K562 (cell line): ENCODE measurements around the gene ANO10. TPM values are rescaled to one million over a fixed set of nuclear protein-coding genes. Genes with fewer than 3 reads are reported as not detected.

Source experiments
- ATAC-seq: fragments of 200-7000 bp; cut with Tn5 transposase; 3 replicates; pipeline ENCODE4 v1.9.1; 2020; ENCODE audit warnings: moderate library complexity
- BruUV-seq: library from RNA; stranded (reverse); fragments of 400-500 nt; replicated peaks from 2 replicates; lab custom pipeline; 2021; lab: Mats Ljungman, UMichigan
- CTCF ChIA-PET: fragments of 300-600 bp; formaldehyde crosslinking; extraction: SDS; loops from one replicate; lab custom pipeline; 2021; ENCODE audit warnings: low intra/inter-chr PET ratio; lab: Yijun Ruan, JAX
- POLR2A ChIA-PET: fragments of 300-600, 350-650 bp; sonication (Branson Sonifier 250); formaldehyde crosslinking; extraction: SDS; loops from one replicate; lab custom pipeline; 2021; ENCODE audit warnings: antibody characterized with exemption, inconsistent platforms; lab: Yijun Ruan, JAX
- DNase-seq, 4 experiments: peaks; one replicate each; pipeline versions ENCODE4 v3.0.0 to v3.0.0-alpha.2; 2011 to 2018; ENCODE audit warnings: low spot score in 3 of 4, mixed read lengths in 3 of 4; ENCODE audit errors: extremely low read depth in 1 of 4
- FAIRE-seq: peaks from 2 replicates; lab custom pipeline; 2011; peaks lifted over from hg19 to GRCh38; lab: Jason Lieb, UNC
- H2AFZ ChIP-seq: 2 replicates; pipeline ENCODE4 v1.6.0; 2011; ENCODE audit warnings: low read depth, low read length, control low read depth, inconsistent platforms
- H3K27ac ChIP-seq: fragments of 200-600 bp; 3 replicates; pipeline ENCODE4 v1.8.0; 2011; ENCODE audit warnings: low read depth, mild to moderate bottlenecking, control low read depth, inconsistent platforms, low read length, moderate library complexity, mixed read lengths; ENCODE audit errors: extremely low read depth
- H3K27me3 ChIP-seq, 2 experiments: fragments of 300-600 bp in 1 of 2; 2 replicates in 1 of 2; 3 replicates in 1 of 2; pipeline versions ENCODE4 v1.6.0 to v1.8.0; 2011; ENCODE audit warnings: inconsistent platforms in 2 of 2, low read length in 2 of 2, mild to moderate bottlenecking in 1 of 2, mixed read lengths in 1 of 2, moderate library complexity in 1 of 2; ENCODE audit not compliant: control insufficient read depth in 2 of 2, insufficient read depth in 2 of 2
- H3K36me3 ChIP-seq: fragments of 300-600 bp; 3 replicates; pipeline ENCODE4 v1.8.0; 2011; ENCODE audit warnings: mild to moderate bottlenecking, low read length, inconsistent platforms; ENCODE audit not compliant: control insufficient read depth, insufficient read depth
- H3K4me1 ChIP-seq, 2 experiments: fragments of 200-600 bp in 1 of 2; replicated peaks in 1 of 2; 2 replicates in 1 of 2; 3 replicates in 1 of 2; pipeline versions ENCODE4 v1.5.1 to v1.8.0; 2011; ENCODE audit warnings: inconsistent platforms in 2 of 2, low read length in 2 of 2, mild to moderate bottlenecking in 1 of 2, mixed read lengths in 1 of 2, moderate library complexity in 1 of 2; ENCODE audit not compliant: control insufficient read depth in 2 of 2, insufficient read depth in 2 of 2
- H3K4me2 ChIP-seq: 2 replicates; pipeline ENCODE4 v1.6.1; 2011; ENCODE audit warnings: low read length, control low read depth, inconsistent platforms, mixed read lengths; ENCODE audit not compliant: insufficient read depth
- H3K4me3 ChIP-seq: fragments of 200-600 bp; sonication (generic), shearing (Covaris generic); 2 replicates; pipeline ENCODE4 v1.5.1; 2016; ENCODE audit warnings: control low read depth, inconsistent platforms
- H3K79me2 ChIP-seq: fragments of 200-600 bp; 3 replicates; pipeline ENCODE4 v1.8.0; 2011; ENCODE audit warnings: low read length, inconsistent platforms; ENCODE audit not compliant: control insufficient read depth, insufficient read depth
- H3K9ac ChIP-seq, 2 experiments: 2 replicates each; pipeline versions ENCODE4 v1.6.0 to v1.6.1; 2011; ENCODE audit warnings: low read depth in 2 of 2, low read length in 2 of 2, control low read depth in 1 of 2, inconsistent platforms in 1 of 2, mild to moderate bottlenecking in 1 of 2, mixed read lengths in 1 of 2; ENCODE audit not compliant: insufficient read depth in 1 of 2
- H3K9me1 ChIP-seq: one replicate; pipeline ENCODE4 v1.6.0; 2011; ENCODE audit warnings: inconsistent platforms, mild to moderate bottlenecking, low read length, moderate library complexity; ENCODE audit not compliant: control insufficient read depth, insufficient read depth
- H3K9me3 ChIP-seq: replicated peaks from 2 replicates; pipeline ENCODE4 v1.5.1; 2011; ENCODE audit warnings: low read depth, low read length, inconsistent platforms; ENCODE audit not compliant: control insufficient read depth, insufficient read depth
- H4K20me1 ChIP-seq: replicated peaks from 2 replicates; pipeline ENCODE4 v1.6.1; 2011; ENCODE audit warnings: low read length, inconsistent platforms, mixed read lengths; ENCODE audit not compliant: control insufficient read depth, insufficient read depth
- ARID4B ChIP-seq: sonication (generic); formaldehyde crosslinking; IDR thresholded peaks from 2 replicates; pipeline ENCODE4 v1.8.0; 2022; ENCODE audit warnings: mild to moderate bottlenecking, missing genetic modification reagents
- ATF7 ChIP-seq: fragments of 450-650 bp; IDR thresholded peaks from 2 replicates; pipeline ENCODE4 v1.7.1; 2014; ENCODE audit warnings: mild to moderate bottlenecking, moderate library complexity
- HDGF ChIP-seq: fragments of 450-650 bp; IDR thresholded peaks from 2 replicates; pipeline ENCODE4 v1.6.1; 2016
- KDM4B ChIP-seq, 2 experiments: fragments of 450-650 bp in 1 of 2; sonication (generic) in 1 of 2; IDR thresholded peaks; 2 replicates each; pipeline ENCODE4 v1.6.1; 2016 to 2017; ENCODE audit warnings: borderline replicate concordance in 2 of 2, antibody characterized with exemption in 1 of 2, low read depth in 1 of 2, mild to moderate bottlenecking in 1 of 2
- NFE2 ChIP-seq: IDR thresholded peaks from 2 replicates; pipeline ENCODE4 v1.6.1; 2014; ENCODE audit warnings: antibody characterized with exemption, low read depth
- SRSF7 ChIP-seq: fragments of 200-400 bp; formaldehyde crosslinking; optimal IDR thresholded peaks from 2 replicates; pipeline ENCODE3; 2017; ENCODE audit warnings: mild to moderate bottlenecking, low read depth, low read length
- ZBTB11 ChIP-seq, 3 experiments: fragments of 200-800 bp in 1 of 3; fragments of 250-450 bp in 1 of 3; fragments of 450-650 bp in 1 of 3; sonication (Bioruptor Pico) in 1 of 3; sonication (Bioruptor generic) in 1 of 3; formaldehyde crosslinking in 1 of 3; IDR thresholded peaks; 2 replicates each; pipeline versions ENCODE4 v1.6.1 to v1.8.0; 2016 to 2022; ENCODE audit warnings: mild to moderate bottlenecking in 2 of 3, missing genetic modification characterization in 2 of 3, missing compliant biosample characterization in 1 of 3, moderate library complexity in 1 of 3
- WGBS: fragments of 100-300 bp; shearing (Covaris generic); methylation state at CpG from one replicate; pipeline ENCODE4 v1.1.6; 2016; ENCODE audit warnings: low coverage, mixed read lengths; ENCODE audit not compliant: insufficient coverage; ENCODE audit errors: missing lambda C conversion rate; 5-methylcytosine and 5-hydroxymethylcytosine counted together
- in situ Hi-C: fragments of 300-500 bp; cut with MboI; formaldehyde crosslinking; loops from 4 replicates; pipeline ENCODE4 v1.15.0; 2018; ENCODE audit warnings: inconsistent platforms, mixed read lengths
- intact Hi-C: fragments of 100-400 bp; cut with micrococcal nuclease; formaldehyde crosslinking; loops from 2 replicates; pipeline ENCODE4 v1.14.2; 2022
- polyA plus RNA-seq, 8 experiments: library from polyadenylated mRNA; depleted of rRNA in 4 of 8; stranded (reverse) in 5 of 8; unstranded in 3 of 8; fragments of >200 nt; fragmentation: Nextera tagmentation in 2 of 8; fragmentation: Illumina TruSeq in 1 of 8; extraction: Ambion mirVana in 2 of 8; extraction: Trizol in 1 of 8; gene quantifications; 2 replicates each; pipeline versions ENCODE4 v1.2.1 to v1.2.3, GENCODE V29; 2011 to 2014; ENCODE audit warnings: inconsistent platforms in 1 of 8, missing spikeins in 1 of 8
- total RNA-seq, 7 experiments: library from RNA; depleted of rRNA in 6 of 7; stranded (reverse); fragments of >200 nt in 6 of 7; fragmentation: Illumina TruSeq in 2 of 7; extraction: Trizol in 2 of 7; gene quantifications; 2 replicates each; pipeline versions ENCODE4 v1.2.1 to v1.2.3, GENCODE V29; 2011 to 2021; ENCODE audit warnings: low replicate concordance in 1 of 7
- TF ChIP-seq, protein P1 (sequence below): fragments of 450-650 bp; IDR thresholded peaks from 2 replicates; pipeline ENCODE4 v1.6.1; 2016
- TF ChIP-seq, protein P2 (sequence below), 2 experiments: IDR thresholded peaks; 2 replicates each; pipeline ENCODE4 v1.6.1; 2011; ENCODE audit warnings: borderline replicate concordance in 1 of 2, control low read depth in 1 of 2, low read depth in 1 of 2, low read length in 1 of 2, mild to moderate bottlenecking in 1 of 2, mixed read lengths in 1 of 2, moderate library complexity in 1 of 2; ENCODE audit not compliant: insufficient read depth in 1 of 2, insufficient read length in 1 of 2, poor library complexity in 1 of 2, severe bottlenecking in 1 of 2; ENCODE audit errors: extremely low read depth in 1 of 2

Gene ANO10
- total and polyA plus RNA-seq, 9 of the 15 experiments (the other 6 are each of a cell fraction or from before 2014, with no cell fraction given), result 6.4 to 46.0 (median 32.3) TPM

DNA sequence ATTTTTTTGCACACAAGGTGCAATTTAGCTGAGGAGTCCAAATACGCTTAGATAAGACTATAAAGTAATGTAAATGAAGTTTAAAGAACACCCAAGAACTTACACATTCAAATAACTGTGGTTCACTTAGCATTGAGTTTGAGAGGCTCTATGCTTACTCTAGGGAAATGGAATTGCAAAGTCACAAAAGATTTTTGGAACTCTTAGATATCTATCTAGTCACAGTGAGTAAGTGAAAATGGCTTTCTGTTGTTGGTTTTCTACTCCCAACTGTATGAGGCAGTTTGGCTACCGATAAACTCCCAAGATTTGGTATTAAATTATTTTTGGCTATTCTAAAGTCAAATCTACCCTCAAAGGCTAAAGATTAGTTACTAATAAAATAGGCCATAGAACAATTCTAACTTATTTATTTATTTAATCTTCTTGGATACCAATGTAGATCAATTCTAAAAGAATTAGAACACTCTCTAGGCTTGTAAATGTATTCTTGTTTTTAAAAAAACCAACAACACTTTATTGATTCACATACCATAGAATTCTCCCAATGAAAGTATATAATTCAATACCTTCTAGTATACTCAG lies 170.0 kb downstream of the ANO10 start:
- Histone ChIP-seq H3K27me3 (no peaks in the 10 kb centered on the region), H3K9me3 (no peaks in the 10 kb centered on the region), H3K36me3 (no peaks in the 10 kb centered on the region), H3K4me2 (no peak overlapping the region), H2AFZ (no peak overlapping the region), H3K79me2 (no peaks in the 10 kb centered on the region), H3K27ac (peak overlapping the region; percentile 33; the same call in 1 of the 3 replicates), H3K9ac (no peak overlapping the region), H3K4me3 (no peak overlapping the region), H4K20me1 (no peaks in the 10 kb centered on the region), H3K4me1 (peaks cover 11 to 29% of the 10 kb centered on the region in 2 experiments; a peak in 4 of 5 replicates), H3K9me1 (no peaks in the 10 kb centered on the region)
- ChIA-PET CTCF (no interaction called here), POLR2A (no interaction called here)
- ATAC-seq (peak; percentile 85), FAIRE-seq (no peak), DNase-seq (peak in 2 of 4 experiments; percentile 16 to 21)
- intact Hi-C loops, result no loop called here
- WGBS, result 35% methylated on average over 2 of the region's 2 CpGs
- BruUV-seq, result no TSS peak
- in situ Hi-C loops, result no loop called here
- TF ChIP-seq HDGF (no peak), SRSF7 (no peak), ATF7 (no peak), ZBTB11 (CRISPR knock-in tag; IDR thresholded peaks at IDR 0.05) (peak in 1 of 3 experiments; percentile 60; a peak in 1 of 6 replicates), KDM4B (IDR thresholded peaks at IDR 0.05; ENCODE audit: borderline replicate concordance in 2 of 2, low read depth in 1 of 2) (no peak), ARID4B (CRISPR knock-in tag) (no peak), NFE2 (peak; percentile 87)
- TF ChIP-seq, protein P1, sequence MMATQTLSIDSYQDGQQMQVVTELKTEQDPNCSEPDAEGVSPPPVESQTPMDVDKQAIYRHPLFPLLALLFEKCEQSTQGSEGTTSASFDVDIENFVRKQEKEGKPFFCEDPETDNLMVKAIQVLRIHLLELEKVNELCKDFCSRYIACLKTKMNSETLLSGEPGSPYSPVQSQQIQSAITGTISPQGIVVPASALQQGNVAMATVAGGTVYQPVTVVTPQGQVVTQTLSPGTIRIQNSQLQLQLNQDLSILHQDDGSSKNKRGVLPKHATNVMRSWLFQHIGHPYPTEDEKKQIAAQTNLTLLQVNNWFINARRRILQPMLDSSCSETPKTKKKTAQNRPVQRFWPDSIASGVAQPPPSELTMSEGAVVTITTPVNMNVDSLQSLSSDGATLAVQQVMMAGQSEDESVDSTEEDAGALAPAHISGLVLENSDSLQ, result no peak
- TF ChIP-seq, protein P2, sequence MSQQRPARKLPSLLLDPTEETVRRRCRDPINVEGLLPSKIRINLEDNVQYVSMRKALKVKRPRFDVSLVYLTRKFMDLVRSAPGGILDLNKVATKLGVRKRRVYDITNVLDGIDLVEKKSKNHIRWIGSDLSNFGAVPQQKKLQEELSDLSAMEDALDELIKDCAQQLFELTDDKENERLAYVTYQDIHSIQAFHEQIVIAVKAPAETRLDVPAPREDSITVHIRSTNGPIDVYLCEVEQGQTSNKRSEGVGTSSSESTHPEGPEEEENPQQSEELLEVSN (IDR thresholded peaks at IDR 0.05; ENCODE audit: borderline replicate concordance in 1 of 2, extremely low read depth in 1 of 2, insufficient read depth in 1 of 2, insufficient read length in 1 of 2, low read depth in 1 of 2, low read length in 1 of 2, poor library complexity in 1 of 2, severe bottlenecking in 1 of 2), result no peak
